Measurements from ENCODE around the gene CLEC4C. TPM values are rescaled to one million over a fixed set of nuclear protein-coding genes. Genes with fewer than 3 reads are reported as not detected.
"Not testable (repeated sequence)": the region's sequence is repeated elsewhere in the genome, so short reads cannot be mapped to it uniquely, and the experiment has no call there.

Gene CLEC4C
- total and polyA plus RNA-seq, 2 of the 4 experiments (the other 2 are of a cell fraction): not detected

DNA sequence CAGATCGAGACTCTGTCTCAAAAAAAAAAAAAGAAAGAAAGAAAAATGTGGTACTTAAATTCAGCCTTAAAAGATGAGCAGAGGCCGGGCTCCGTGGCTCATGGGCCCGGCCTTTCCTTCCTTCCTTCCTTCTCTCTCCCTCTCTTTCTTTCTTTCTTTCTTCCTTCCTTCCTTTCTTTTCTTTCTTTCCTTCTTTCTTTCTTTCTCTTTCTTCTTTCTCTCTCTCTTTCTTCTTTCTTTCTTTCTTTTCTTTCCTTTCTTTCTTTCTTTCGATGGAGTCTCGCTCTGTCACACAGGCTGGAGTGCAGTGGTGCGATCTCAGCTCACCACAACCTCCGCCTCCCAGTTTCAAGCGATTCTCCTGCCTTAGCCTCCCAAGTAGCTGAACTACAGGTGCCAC, 36.3 kb upstream of the CLEC4C start:
- H3K9ac ChIP-seq (ENCODE audit: low read depth, low read length); H2BK20ac ChIP-seq (ENCODE audit: low read depth, low read length); ATAC-seq (ENCODE audit: low read depth); H3K4me3 ChIP-seq (ENCODE audit: insufficient read depth, low read depth, low read length); H2AK9ac ChIP-seq (replicated peaks; ENCODE audit: low read depth, low read length, poor library complexity); H3K4me2 ChIP-seq (ENCODE audit: low read depth, low read length); H3K4me1 ChIP-seq (ENCODE audit: control insufficient read depth, insufficient read depth, low read length); H3K27ac ChIP-seq (ENCODE audit: insufficient read depth, low read length); BruUV-seq (replicated peaks); H3K9me3 ChIP-seq (ENCODE audit: control insufficient read depth, insufficient read depth, low read length); H3K36me3 ChIP-seq (ENCODE audit: control insufficient read depth, insufficient read depth, low read length); in situ Hi-C loops (cut with MboI; ENCODE audit: low sequenced_read_pairs); H3K79me1 ChIP-seq (ENCODE audit: low read depth in 1 of 2, low read length in 2 of 2); H4K5ac ChIP-seq (ENCODE audit: low read depth, low read length); H3K23ac ChIP-seq (ENCODE audit: low read depth, low read length); H3K4ac ChIP-seq (ENCODE audit: low read depth, low read length); dilution Hi-C loops (cut with HindIII; ENCODE audit: low sequenced_read_pairs, unreplicated experiment); H2AFZ ChIP-seq (replicated peaks; ENCODE audit: low read length, poor library complexity); H3K18ac ChIP-seq (ENCODE audit: low read depth, low read length); H2BK120ac ChIP-seq (ENCODE audit: low read depth, low read length); H3K14ac ChIP-seq (replicated peaks; ENCODE audit: low read depth, low read length); H3K27me3 ChIP-seq (ENCODE audit: control insufficient read depth, insufficient read depth, low read length); intact Hi-C loops (cut with micrococcal nuclease); H3K9me1 ChIP-seq (ENCODE audit: insufficient read depth, low read length); H2BK15ac ChIP-seq (ENCODE audit: low read depth, low read length); H4K8ac ChIP-seq (ENCODE audit: low read depth in 2 of 2, low read length in 2 of 2); H2BK5ac ChIP-seq (ENCODE audit: low read depth, low read length, poor library complexity, severe bottlenecking); H2AK5ac ChIP-seq (ENCODE audit: low read depth, low read length); H4K20me1 ChIP-seq (ENCODE audit: insufficient read depth, low read length); DNase-seq; H3K56ac ChIP-seq (ENCODE audit: extremely low read depth, insufficient read depth, low read length); H4K91ac ChIP-seq (ENCODE audit: insufficient read depth, low read depth, low read length): not testable (repeated sequence)
- WGBS, 2 experiments (ENCODE audit: extremely low coverage in 2 of 2, insufficient read length in 1 of 2): 83% methylated on average over 4 of the region's 9 CpGs; no CpG with 5 or more reads in 1 of the 2 experiments
- POLR2A ChIA-PET (ENCODE audit: unreplicated experiment): interaction anchor here (0.7 kb wide), 1 partner anchor 31 kb away, joined by 4 read pairs; no protein-coding TSS in a partner anchor
- CTCF ChIA-PET: interaction anchor here (0.6 kb wide), 1 partner anchor 750 kb away, joined by 3 read pairs; no protein-coding TSS in a partner anchor

Data from IMR-90 (cell line).